ENCODE data around the gene C6orf136. TPM values are rescaled to one million over a fixed set of nuclear protein-coding genes. Genes with fewer than 3 reads are reported as not detected.

Gene C6orf136
- total and polyA plus RNA-seq, 9 of the 15 experiments (the other 6 are each of a cell fraction or from before 2014, with no cell fraction given), result 14.1 to 63.1 (median 18.4) TPM

GRCh38 chr6:30678964-30679726, 32.2 kb downstream of the C6orf136 start (continued):
- TF ChIP-seq MECOM (CRISPR knock-in tag; IDR thresholded peaks at IDR 0.05) (no peak), CXXC5 (CRISPR knock-in tag; IDR thresholded peaks at IDR 0.05) (peak; percentile 56), JUND (IDR thresholded peaks at IDR 0.05; ENCODE audit: borderline replicate concordance, low read depth, low read length) (peak; percentile 66), JUND (tag; IDR thresholded peaks at IDR 0.05; ENCODE audit: borderline replicate concordance, low read depth, low read length) (no peak; the same call in 2 of the 3 replicates), AFF4 (CRISPR knock-in tag; IDR thresholded peaks at IDR 0.05) (no peak), ATF6 (CRISPR knock-in tag; IDR thresholded peaks at IDR 0.05) (no peak), HDAC1 (IDR thresholded peaks at IDR 0.05) (peak in 1 of 2 experiments; percentile 41; a peak in 1 of 4 replicates), ELF4 (CRISPR knock-in tag; IDR thresholded peaks at IDR 0.05) (0 out of 2 replicates have a peak, but pooled peaks have one; percentile 17), MXD1 (CRISPR knock-in tag; IDR thresholded peaks at IDR 0.05; ENCODE audit: borderline replicate concordance, poor library complexity, severe bottlenecking) (no peak), ZFX (CRISPR knock-in tag; IDR thresholded peaks at IDR 0.05) (peak; percentile 51), SOX6 (IDR thresholded peaks at IDR 0.05) (peak; percentile 51; the same call in 1 of the 2 replicates), HES1 (IDR thresholded peaks at IDR 0.05; ENCODE audit: low read depth) (no peak), ZNF175 (CRISPR knock-in tag; IDR thresholded peaks at IDR 0.05; ENCODE audit: low read depth) (no peak), ZBTB33 (CRISPR knock-in tag; IDR thresholded peaks at IDR 0.05) (peak; percentile 89), ZBTB5 (IDR thresholded peaks at IDR 0.05) (no peak)

Measured in K562 (cell line).